ENCODE measurements around the gene IRAG1. TPM values are rescaled to one million over a fixed set of nuclear protein-coding genes. Genes with fewer than 3 reads are reported as not detected.

Gene IRAG1
- 0.27 TPM for total RNA-seq

- peak in 1 of 3 donors; percentile 19 for DNase-seq (ENCODE audit: low read depth in 2 of 3, low spot score in 2 of 3)
Measured at GRCh38 chr11:10693509-10694081, at the start of gene IRAG1. TSS of gene IRAG1 (minus strand) at chr11:10693755. CDS start at chr11:10693602, 153 bp downstream.

- DNase-seq (ENCODE audit: low read depth in 2 of 3, low spot score in 2 of 3), result peak in 1 of 3 donors; percentile 44
Measured at GRCh38 chr11:10742460-10743208, 49.1 kb upstream of the IRAG1 start.

GRCh38 chr11:10735481-10736475 is 42.2 kb upstream of the IRAG1 start:
- peak; percentile 67 to 96 (median 93) for DNase-seq (ENCODE audit: low read depth in 2 of 3, low spot score in 2 of 3)

- no peak for DNase-seq (ENCODE audit: low read depth in 2 of 3, low spot score in 2 of 3)
Measured at GRCh38 chr11:10731064-10731680, 37.6 kb upstream of the IRAG1 start.

GRCh38 chr11:10730151-10730550 is 36.6 kb upstream of the IRAG1 start:
- no peak for DNase-seq (ENCODE audit: low read depth in 2 of 3, low spot score in 2 of 3)

GRCh38 chr11:10728789-10729472 is 35.4 kb upstream of the IRAG1 start:
- no peak for DNase-seq (ENCODE audit: low read depth in 2 of 3, low spot score in 2 of 3)

- DNase-seq (ENCODE audit: low read depth in 2 of 3, low spot score in 2 of 3), result no peak
Measured at GRCh38 chr11:10728154-10728553, 34.6 kb upstream of the IRAG1 start.

GRCh38 chr11:10727146-10727851 is 33.7 kb upstream of the IRAG1 start:
- no peak for DNase-seq (ENCODE audit: low read depth in 2 of 3, low spot score in 2 of 3)

GRCh38 chr11:10725907-10726253 is 32.3 kb upstream of the IRAG1 start:
- DNase-seq (ENCODE audit: low read depth in 2 of 3, low spot score in 2 of 3), result no peak

GRCh38 chr11:10725114-10725906 is 31.8 kb upstream of the IRAG1 start:
- peak in 2 of 3 donors; percentile 64 to 74 for DNase-seq (ENCODE audit: low read depth in 2 of 3, low spot score in 2 of 3)

GRCh38 chr11:10722307-10722706 is 28.8 kb upstream of the IRAG1 start:
- peak in 1 of 3 donors; percentile 62 for DNase-seq (ENCODE audit: low read depth in 2 of 3, low spot score in 2 of 3)

- no peak for DNase-seq (ENCODE audit: low read depth in 2 of 3, low spot score in 2 of 3)
Measured at GRCh38 chr11:10720881-10721376, 27.4 kb upstream of the IRAG1 start.

- no peak for DNase-seq (ENCODE audit: low read depth in 2 of 3, low spot score in 2 of 3)
Measured at GRCh38 chr11:10719616-10720015, 26.1 kb upstream of the IRAG1 start.

- DNase-seq (ENCODE audit: low read depth in 2 of 3, low spot score in 2 of 3), result no peak
Measured at GRCh38 chr11:10716543-10717259, 23.1 kb upstream of the IRAG1 start.

GRCh38 chr11:10716122-10716521 is 22.6 kb upstream of the IRAG1 start:
- DNase-seq (ENCODE audit: low read depth in 2 of 3, low spot score in 2 of 3), result no peak

GRCh38 chr11:10715571-10715970 is 22.0 kb upstream of the IRAG1 start:
- DNase-seq (ENCODE audit: low read depth in 2 of 3, low spot score in 2 of 3), result no peak

- no peak for DNase-seq (ENCODE audit: low read depth in 2 of 3, low spot score in 2 of 3)
Measured at GRCh38 chr11:10709299-10710086, 15.9 kb upstream of the IRAG1 start.

Data from hematopoietic multipotent progenitor cell (in vitro differentiated cells).